ENCODE measurements around the gene CLEC18C. TPM values are rescaled to one million over a fixed set of nuclear protein-coding genes. Genes with fewer than 3 reads are reported as not detected.
"Not testable (repeated sequence)": the region's sequence is repeated elsewhere in the genome, so short reads cannot be mapped to it uniquely, and the experiment has no call there.

The CLEC18C gene
- polyA plus RNA-seq, 5 donors: 0.13 to 0.46 (median 0.40) TPM; not detected in 2

DNA sequence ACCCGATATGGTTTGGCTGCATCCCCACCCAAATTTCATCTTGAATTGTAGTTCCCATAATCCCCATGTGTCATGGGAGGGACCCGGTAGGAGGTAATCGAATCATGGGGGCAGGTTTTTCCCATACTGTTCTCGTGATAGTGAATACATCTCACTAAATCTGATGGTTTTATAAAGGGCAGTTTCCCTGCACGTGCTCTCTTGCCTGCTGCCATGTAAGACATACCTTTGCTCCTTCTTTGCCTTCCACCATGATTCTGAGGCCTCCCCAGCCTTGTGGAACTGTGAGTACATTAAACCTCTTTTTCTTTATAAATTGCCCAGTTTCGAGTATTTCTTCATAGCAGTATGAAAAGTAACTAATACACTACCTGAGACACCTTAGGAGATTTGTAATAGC, 32.8 kb downstream of the CLEC18C start:
- DNase-seq: not testable (repeated sequence)

DNA sequence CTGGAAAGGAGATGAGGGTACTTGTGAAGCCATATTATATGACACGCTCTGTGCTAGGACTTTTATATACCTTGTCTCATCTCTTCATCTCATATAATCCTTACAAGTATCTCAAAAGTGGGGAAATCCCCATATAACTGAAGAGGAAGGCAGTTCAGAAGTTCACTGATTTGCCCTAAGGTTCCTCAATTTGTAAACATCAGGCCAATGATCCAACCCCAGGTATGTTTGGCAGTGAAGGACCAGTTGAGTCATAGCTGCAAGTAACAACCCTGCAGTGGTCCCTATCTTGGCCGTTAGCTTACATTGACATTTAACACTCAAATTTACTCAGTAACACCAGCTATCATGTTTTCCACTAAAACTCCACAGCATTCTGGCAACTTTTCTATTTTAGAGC, 45.0 kb downstream of the CLEC18C start:
- DNase-seq: not testable (repeated sequence)

DNA sequence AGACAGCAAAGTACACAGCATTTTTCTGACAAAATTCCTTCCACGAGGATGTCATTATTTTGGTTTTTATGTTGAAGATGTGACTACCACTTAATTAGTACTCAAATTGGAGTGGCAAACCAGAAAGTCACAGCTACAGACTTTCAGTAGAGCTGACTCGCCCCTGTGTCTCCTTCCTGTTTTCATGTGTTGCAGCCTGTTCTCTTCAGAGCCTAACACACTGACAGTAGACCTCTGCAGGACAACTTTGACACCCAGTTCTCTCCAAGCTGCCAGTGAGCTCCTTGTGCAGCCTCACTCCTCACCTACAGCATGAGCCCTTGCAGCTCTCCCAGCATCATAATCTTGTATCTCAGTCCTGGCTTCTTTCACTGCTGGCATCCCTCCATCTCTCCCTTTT, 49.0 kb downstream of the CLEC18C start:
- DNase-seq: not testable (repeated sequence)

DNA sequence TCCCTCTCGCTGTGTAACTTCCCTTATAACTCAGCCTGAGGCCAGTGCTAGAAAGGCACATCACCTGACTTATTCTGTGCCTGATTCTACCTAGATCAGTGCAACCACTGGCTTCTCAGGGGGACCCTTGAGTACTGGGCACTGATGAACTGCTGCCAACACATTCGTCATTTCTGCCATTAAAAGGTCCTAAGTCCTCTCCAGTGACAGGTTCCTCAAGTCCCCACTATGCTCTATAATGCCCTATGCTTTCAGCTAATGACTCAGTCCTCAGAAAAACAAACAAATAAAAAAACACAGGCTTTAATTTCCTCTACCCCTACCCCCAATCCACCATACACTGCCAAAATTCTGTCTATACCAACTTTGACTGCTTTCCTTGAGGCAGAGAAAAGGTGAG, 49.6 kb downstream of the CLEC18C start:
- DNase-seq: not testable (repeated sequence)

DNA sequence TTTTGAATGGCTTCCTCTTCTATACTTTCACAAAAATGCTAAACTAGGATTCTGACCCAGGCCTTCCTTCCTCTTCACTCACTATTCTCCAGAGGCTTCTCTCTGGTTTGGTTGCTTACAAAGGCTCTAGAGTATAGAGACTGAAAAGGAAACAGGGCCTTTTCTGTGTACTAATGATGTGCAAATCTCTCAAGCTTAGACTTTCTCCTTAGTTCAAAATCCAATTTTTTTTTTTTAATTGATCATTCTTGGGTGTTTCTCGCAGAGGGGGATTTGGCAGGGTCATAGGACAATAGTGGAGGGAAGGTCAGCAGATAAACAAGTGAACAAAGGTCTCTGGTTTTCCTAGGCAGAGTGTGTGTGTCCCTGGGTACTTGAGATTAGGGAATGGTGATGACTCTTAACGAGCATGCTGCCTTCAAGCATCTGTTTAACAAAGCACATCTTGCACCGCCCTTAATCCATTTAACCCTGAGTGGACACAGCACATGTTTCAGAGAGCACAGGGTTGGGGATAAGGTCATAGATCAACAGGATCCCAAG, 50.5 kb downstream of the CLEC18C start:
- not testable (repeated sequence) for DNase-seq

DNA sequence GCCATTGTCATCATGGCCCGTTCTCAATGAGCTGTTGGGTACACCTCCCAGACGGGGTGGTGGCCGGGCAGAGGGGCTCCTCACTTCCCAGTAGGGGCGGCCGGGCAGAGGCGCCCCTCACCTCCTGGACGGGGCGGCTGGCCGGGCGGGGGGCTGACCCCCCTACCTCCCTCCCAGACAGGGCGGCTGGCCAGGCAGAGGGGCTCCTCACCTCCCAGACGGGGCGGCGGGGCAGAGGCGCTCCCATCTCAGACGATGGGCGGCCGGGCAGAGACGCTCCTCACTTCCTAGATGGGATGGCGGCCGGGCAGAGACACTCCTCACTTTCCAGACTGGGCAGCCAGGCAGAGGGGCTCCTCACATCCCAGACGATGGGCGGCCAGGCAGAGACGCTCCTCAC, 51.1 kb downstream of the CLEC18C start:
- DNase-seq: not testable (repeated sequence)

DNA sequence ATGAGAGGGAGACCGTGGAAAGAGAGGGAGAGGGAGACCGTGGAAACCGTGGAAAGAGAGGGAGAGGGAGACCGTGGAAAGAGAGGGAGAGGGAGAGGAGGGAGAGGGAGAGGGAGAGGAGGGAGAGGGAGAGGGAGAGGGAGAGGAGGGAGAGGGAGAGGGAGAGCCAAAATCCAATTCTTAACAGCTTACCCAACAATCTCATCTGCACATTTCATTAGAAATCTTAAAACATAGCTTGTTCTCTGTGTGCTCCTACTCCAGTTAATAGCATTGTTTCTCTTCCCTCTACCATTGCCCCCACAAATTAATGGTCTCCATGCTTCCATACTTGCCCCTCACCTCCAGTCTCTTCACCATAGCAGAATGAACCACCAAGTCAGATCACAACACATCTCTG, 51.8 kb downstream of the CLEC18C start:
- not testable (repeated sequence) for DNase-seq

DNA sequence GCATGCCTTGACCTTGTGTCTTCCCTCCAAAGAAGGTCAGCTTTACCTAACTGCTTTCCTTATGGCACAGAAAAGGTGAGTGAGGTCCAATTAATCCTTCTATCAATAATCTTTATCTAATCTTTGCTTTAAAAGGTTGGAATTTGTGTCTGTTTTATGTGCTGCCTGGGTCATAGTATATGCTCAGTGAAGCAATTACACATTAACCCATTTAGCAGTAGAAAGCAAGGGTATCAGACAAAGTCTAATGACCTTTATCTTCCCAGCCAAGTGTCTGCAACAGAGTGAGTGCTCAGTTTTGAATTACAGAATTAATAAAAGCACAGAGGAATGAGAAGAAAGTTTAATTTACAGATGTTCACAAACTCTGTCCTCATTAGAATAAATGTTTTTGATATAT, 52.4 kb downstream of the CLEC18C start:
- not testable (repeated sequence) for DNase-seq

DNA sequence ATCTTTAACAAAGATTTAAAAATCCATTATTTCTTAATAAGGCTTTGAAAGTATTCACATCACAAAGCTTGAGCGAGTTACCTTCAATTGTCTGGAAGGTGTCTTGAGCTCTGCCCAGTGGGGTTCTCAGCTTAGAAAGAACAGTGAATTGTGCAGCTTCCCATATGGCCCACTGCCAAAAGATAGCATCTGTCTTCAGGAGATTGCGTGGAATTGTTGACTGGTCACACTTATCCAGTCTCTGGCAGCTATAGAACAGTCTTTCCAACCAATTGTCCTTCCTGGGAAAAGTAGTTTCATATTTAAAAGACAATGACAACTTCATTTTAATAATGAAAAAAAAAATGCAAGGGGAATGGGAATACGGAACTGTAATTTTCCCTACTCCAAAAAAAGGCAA, 58.2 kb downstream of the CLEC18C start:
- not testable (repeated sequence) for DNase-seq

Other genes starting within 250 kb of the CLEC18C start
- gene CLEC18A, start 222.5 kb upstream of the CLEC18C start, polyA plus RNA-seq (ENCODE audit: insufficient read depth in 1 of 5, insufficient read length in 5 of 5, low replicate concordance in 1 of 5): 1 to 10 TPM in 1 of 5 donors, under 1 TPM in 4; 0.48 to 1.4 (median 0.89) TPM
- 10 to 100 TPM; 33.7 to 45.7 (median 35.4) TPM for gene PDPR, start 59.5 kb upstream of the CLEC18C start, polyA plus RNA-seq (ENCODE audit: insufficient read depth in 1 of 5, insufficient read length in 5 of 5, low replicate concordance in 1 of 5)
- gene EXOSC6, start 78.2 kb downstream of the CLEC18C start, polyA plus RNA-seq (ENCODE audit: insufficient read depth in 1 of 5, insufficient read length in 5 of 5, low replicate concordance in 1 of 5): 10 to 100 TPM; 12.3 to 19.4 (median 17.3) TPM
- 10 to 100 TPM; 60.4 to 78.3 (median 69.5) TPM for gene AARS1, start 115.7 kb downstream of the CLEC18C start, polyA plus RNA-seq (ENCODE audit: insufficient read depth in 1 of 5, insufficient read length in 5 of 5, low replicate concordance in 1 of 5)
- 10 to 100 TPM; 34.2 to 39.0 (median 35.7) TPM for gene DDX19B, start 125.4 kb downstream of the CLEC18C start, polyA plus RNA-seq (ENCODE audit: insufficient read depth in 1 of 5, insufficient read length in 5 of 5, low replicate concordance in 1 of 5)
- 10 to 100 TPM; 41.3 to 54.7 (median 49.3) TPM for gene DDX19A, start 173.1 kb downstream of the CLEC18C start, polyA plus RNA-seq (ENCODE audit: insufficient read depth in 1 of 5, insufficient read length in 5 of 5, low replicate concordance in 1 of 5)